HepG2 (cell line): ENCODE results near the gene GMFB. TPM values are rescaled to one million over a fixed set of nuclear protein-coding genes. Genes with fewer than 3 reads are reported as not detected.

ENCODE experiments used
- ATF7 ChIP-seq, 2 experiments: fragments of 450-650 bp in 1 of 2; sonication (generic) in 1 of 2; formaldehyde crosslinking in 1 of 2; IDR thresholded peaks; 2 replicates each; pipeline versions ENCODE4 v1.4.0 to v1.6.1; 2016 to 2020; ENCODE audit warnings: antibody characterized with exemption in 1 of 2, mild to moderate bottlenecking in 1 of 2, missing genetic modification reagents in 1 of 2
- BRCA1 ChIP-seq: sonication (generic); formaldehyde crosslinking; IDR thresholded peaks from 2 replicates; pipeline ENCODE4 v1.4.0; 2020; ENCODE audit warnings: missing genetic modification reagents
- CENPBD1 ChIP-seq: sonication (generic); formaldehyde crosslinking; IDR thresholded peaks from 2 replicates; pipeline ENCODE4 v1.8.0; 2022; ENCODE audit warnings: missing genetic modification reagents, low read depth, mild to moderate bottlenecking, borderline replicate concordance
- ELF3 ChIP-seq: IDR thresholded peaks from 2 replicates; pipeline ENCODE4 v1.6.1; 2016; ENCODE audit warnings: missing genetic modification reagents, missing compliant biosample characterization
- ETV5 ChIP-seq: IDR thresholded peaks from 2 replicates; pipeline ENCODE4 v1.6.1; 2018; ENCODE audit warnings: missing biosample characterization, missing genetic modification reagents, inconsistent platforms, borderline replicate concordance
- GATA4 ChIP-seq: sonication (generic); IDR thresholded peaks from 2 replicates; pipeline ENCODE4 v1.6.1; 2016; ENCODE audit warnings: antibody characterized with exemption, low read depth, borderline replicate concordance
- HNF4A ChIP-seq: sonication (generic); formaldehyde crosslinking; IDR thresholded peaks from 2 replicates; pipeline ENCODE4 v1.4.0; 2020; ENCODE audit warnings: missing genetic modification reagents
- KDM2A ChIP-seq: sonication (generic); formaldehyde crosslinking; IDR thresholded peaks from 2 replicates; pipeline ENCODE4 v1.4.0; 2020; ENCODE audit warnings: low read depth, missing genetic modification reagents, borderline replicate concordance
- LRRFIP1 ChIP-seq: sonication (generic); formaldehyde crosslinking; conservative IDR thresholded peaks from 2 replicates; pipeline ENCODE4 v1.4.0; 2020; ENCODE audit warnings: missing genetic modification reagents
- MXD4 ChIP-seq: IDR thresholded peaks from 2 replicates; pipeline ENCODE4 v1.6.1; 2016; ENCODE audit warnings: mild to moderate bottlenecking, missing biosample characterization, missing genetic modification reagents
- NR3C1 ChIP-seq: sonication (generic); formaldehyde crosslinking; IDR thresholded peaks from 2 replicates; pipeline ENCODE4 v1.4.0; 2020; ENCODE audit warnings: missing genetic modification reagents
- PHB2 ChIP-seq: fragments of 450-650 bp; IDR thresholded peaks from 2 replicates; pipeline ENCODE4 v1.6.1; 2018; ENCODE audit not compliant: partially characterized antibody
- RCOR2 ChIP-seq: IDR thresholded peaks from 2 replicates; pipeline ENCODE4 v1.6.1; 2016; ENCODE audit warnings: missing biosample characterization, missing genetic modification reagents
- SMAD1 ChIP-seq: sonication (generic); formaldehyde crosslinking; IDR thresholded peaks from 2 replicates; pipeline ENCODE4 v1.4.0; 2020; ENCODE audit warnings: missing genetic modification reagents, low read depth, mild to moderate bottlenecking, borderline replicate concordance
- TEAD2 ChIP-seq: sonication (generic); formaldehyde crosslinking; IDR thresholded peaks from 2 replicates; pipeline ENCODE4 v1.9.0; 2021; ENCODE audit warnings: missing genetic modification reagents
- THYN1 ChIP-seq: sonication (generic); formaldehyde crosslinking; IDR thresholded peaks from 2 replicates; pipeline ENCODE4 v1.8.1; 2023; ENCODE audit warnings: low read depth, mild to moderate bottlenecking, moderate library complexity, missing genetic modification reagents, borderline replicate concordance
- U2AF2 ChIP-seq: fragments of 200-400 bp; formaldehyde crosslinking; IDR thresholded peaks from 2 replicates; pipeline ENCODE4 v1.6.1; 2017; ENCODE audit warnings: low read depth, mild to moderate bottlenecking, low read length
- ZBTB44 ChIP-seq: sonication (generic); formaldehyde crosslinking; IDR thresholded peaks from 2 replicates; pipeline ENCODE4 v1.4.0; 2020; ENCODE audit warnings: missing genetic modification reagents
- ZNF710 ChIP-seq: sonication (generic); formaldehyde crosslinking; IDR thresholded peaks from 2 replicates; pipeline ENCODE4 v1.5.0; 2020; ENCODE audit warnings: mild to moderate bottlenecking, missing genetic modification reagents, borderline replicate concordance
- polyA plus RNA-seq, 8 experiments: library from polyadenylated mRNA; depleted of rRNA in 3 of 8; stranded (reverse) in 7 of 8; unstranded in 1 of 8; fragments of >200 nt; fragmentation: Illumina TruSeq in 4 of 8; extraction: Trizol in 4 of 8; gene quantifications; 2 replicates each; pipeline versions ENCODE4 v1.2.1 to v1.2.3, GENCODE V29; 2011 to 2016; ENCODE audit warnings: low read depth in 4 of 8, missing spikeins in 1 of 8, mixed read lengths in 1 of 8; ENCODE audit not compliant: insufficient read depth in 1 of 8
- total RNA-seq, 5 experiments: library from RNA; depleted of rRNA; stranded (reverse); fragments of >200 nt; fragmentation: Illumina TruSeq; extraction: Trizol; gene quantifications; 2 replicates each; pipeline ENCODE4 v1.2.3, GENCODE V29; 2016; ENCODE audit warnings: low read depth in 1 of 5

The GMFB gene
- total and polyA plus RNA-seq, 2 of the 13 experiments (the other 11 are each of a cell fraction or from before 2014, with no cell fraction given): 17.3 to 68.2 TPM

- TF ChIP-seq CENPBD1 (CRISPR knock-in tag) (peak; percentile 69; the same call in 1 of the 2 replicates), KDM2A (peak; percentile 81; the same call in 1 of the 2 replicates), ATF7 (IDR thresholded peaks at IDR 0.05) (no peak), ATF7 (CRISPR knock-in tag; IDR thresholded peaks at IDR 0.05) (no peak), ELF3 (CRISPR knock-in tag) (peak; percentile 37; the same call in 1 of the 2 replicates), ZNF710 (CRISPR knock-in tag) (peak; percentile 96; the same call in 1 of the 2 replicates), MXD4 (peak; percentile 57), SMAD1 (0 out of 2 replicates have a peak, but pooled peaks have one; percentile 51), NR3C1 (CRISPR knock-in tag) (no peak), ETV5 (CRISPR knock-in tag) (peak; percentile 57; the same call in 1 of the 2 replicates), TEAD2 (CRISPR knock-in tag) (no peak), U2AF2 (no peak), HNF4A (CRISPR knock-in tag) (no peak; the same call in 1 of the 2 replicates), BRCA1 (CRISPR knock-in tag) (no peak), GATA4 (no peak; the same call in 1 of the 2 replicates), LRRFIP1 (no peak), THYN1 (no peak), RCOR2 (CRISPR knock-in tag) (no peak), PHB2 (no peak), ZBTB44 (no peak)
Observed at GRCh38 chr14:54440873-54441868, 47.6 kb downstream of the GMFB start, which contains the start of gene CNIH1 (continued).
